AG10803 (cell line): Measurements from ENCODE around the gene TFDP2.
"Not testable (repeated sequence)": the region's sequence is repeated elsewhere in the genome, so short reads cannot be mapped to it uniquely, and the experiment has no call there.

ENCODE experiments used
- DNase-seq: peaks from one replicate; pipeline ENCODE4 v3.0.0; 2010; ENCODE audit warnings: low read depth
- H3K4me3 ChIP-seq: 2 replicates; pipeline ENCODE4 v1.5.1; 2011; ENCODE audit warnings: mild to moderate bottlenecking, low read length, control low read depth
- CTCF ChIP-seq: conservative IDR thresholded peaks from 2 replicates; pipeline ENCODE4 v1.5.1; 2011; ENCODE audit warnings: mild to moderate bottlenecking, low read length, control low read depth, inconsistent platforms

TFDP2 gene

DNA sequence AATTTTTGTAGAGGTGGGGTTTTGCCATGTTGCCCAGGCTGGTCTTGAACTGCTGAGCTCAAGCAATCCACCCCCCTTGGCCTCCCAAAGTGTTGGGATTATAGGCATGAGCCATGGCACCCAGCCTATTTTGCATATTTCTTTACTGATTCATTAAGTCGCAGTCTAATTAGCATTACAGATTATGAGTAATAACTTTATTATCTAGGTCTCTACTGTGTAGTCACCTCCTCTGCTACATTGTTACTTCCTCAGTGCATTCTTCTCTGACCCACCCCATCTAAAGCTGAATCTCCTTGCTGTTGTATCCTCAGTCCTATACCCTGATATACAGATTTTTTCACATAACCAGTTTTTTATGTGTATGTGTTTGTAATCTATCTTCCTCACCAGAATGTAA, 61.7 kb downstream of the TFDP2 start:
- peak; percentile 82 for DNase-seq
- no peak overlapping the region for H3K4me3 ChIP-seq
- TF ChIP-seq CTCF, result no peak

DNA sequence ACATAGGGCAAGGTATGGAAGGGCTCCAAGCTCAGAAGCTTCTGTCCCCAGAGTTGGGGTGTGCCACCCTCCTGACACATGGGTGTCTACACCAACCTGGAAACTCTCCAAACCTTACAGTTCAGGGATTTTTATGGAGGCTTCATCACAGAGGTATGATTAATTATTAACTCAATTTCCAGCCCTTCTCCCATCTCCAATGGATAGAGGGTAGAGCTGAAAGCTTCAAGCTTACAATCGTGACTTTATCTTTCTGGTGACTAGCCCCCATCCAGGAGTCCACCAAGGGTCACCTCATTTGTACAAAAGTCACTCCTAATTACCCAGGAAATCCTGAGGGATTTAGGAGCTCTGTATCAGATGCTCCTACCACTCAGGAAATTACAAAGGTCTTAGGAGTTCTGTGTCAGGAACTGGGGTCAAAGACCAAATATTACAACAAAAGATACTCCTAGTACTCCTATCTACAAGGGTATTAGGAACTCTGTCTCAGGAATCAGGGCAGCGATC, 62.7 kb downstream of the TFDP2 start:
- H3K4me3 ChIP-seq, result no peak overlapping the region
- TF ChIP-seq CTCF, result no peak
- DNase-seq, result no peak

- DNase-seq, result no peak
- no peak overlapping the region for H3K4me3 ChIP-seq
- TF ChIP-seq CTCF, result no peak
Observed at GRCh38 chr3:142081178-142081577, 68.2 kb downstream of the TFDP2 start.

GRCh38 chr3:142077859-142078500, 71.4 kb downstream of the TFDP2 start:
- DNase-seq, result no peak
- no peak for TF ChIP-seq CTCF
- H3K4me3 ChIP-seq, result no peak overlapping the region

GRCh38 chr3:142077155-142077858, 72.0 kb downstream of the TFDP2 start:
- H3K4me3 ChIP-seq, result no peak overlapping the region
- DNase-seq, result no peak
- no peak for TF ChIP-seq CTCF

DNA sequence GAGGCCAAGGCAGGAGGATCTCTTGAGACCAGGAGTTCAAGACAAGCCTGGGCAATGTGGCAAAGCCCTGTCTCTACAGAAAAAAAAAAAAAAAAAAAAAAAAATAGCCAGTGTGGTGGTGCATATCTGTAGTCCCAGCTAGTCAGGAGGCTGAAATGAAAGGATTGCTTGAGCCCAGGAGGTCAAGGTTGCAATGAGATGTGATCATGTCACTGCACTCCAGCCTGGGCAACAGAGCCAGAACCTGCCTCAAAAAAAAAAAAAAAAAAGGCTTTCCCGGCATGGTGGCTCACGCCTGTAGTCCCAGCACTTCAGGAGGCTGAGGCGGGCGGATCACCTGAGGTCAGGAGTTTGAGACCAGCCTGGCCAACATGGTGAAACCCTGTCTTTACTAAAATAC, 73.7 kb downstream of the TFDP2 start:
- DNase-seq, H3K4me3 ChIP-seq: not testable (repeated sequence)

DNA sequence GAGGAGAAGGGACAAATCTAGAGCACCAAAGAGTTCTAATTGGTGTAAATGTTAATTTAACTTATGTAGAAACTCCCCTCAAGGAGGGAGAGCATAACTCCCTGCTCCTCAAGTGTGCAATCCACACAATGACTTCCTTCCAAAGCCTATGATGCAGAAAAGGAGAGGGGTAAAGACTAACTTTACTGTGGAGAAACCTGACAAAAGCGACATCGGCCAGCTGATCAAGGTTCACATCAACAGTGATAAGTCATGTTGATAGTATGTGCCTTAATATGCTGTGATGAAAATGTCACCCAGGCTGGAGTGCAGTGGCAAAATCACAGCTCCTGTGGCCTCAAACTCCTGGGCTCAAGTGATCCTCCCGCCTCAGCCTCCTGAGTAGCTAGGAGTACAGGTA, 76.5 kb downstream of the TFDP2 start:
- DNase-seq, result no peak
- no peak overlapping the region for H3K4me3 ChIP-seq
- no peak for TF ChIP-seq CTCF
